ENCODE measurements around the gene CACNA1F. TPM values are rescaled to one million over a fixed set of nuclear protein-coding genes. Genes with fewer than 3 reads are reported as not detected.

CACNA1F gene
- not detected for total RNA-seq

GRCh38 chrX:49233176-49233575 is at the start of gene CACNA1F:
CACNA1F (minus strand) TSS chrX:49233340; CDS start chrX:49233309, 31 bp downstream.

GRCh38 chrX:49269767-49270248 is 36.7 kb upstream of the CACNA1F start, which contains the start of gene PPP1R3F:
PPP1R3F (plus strand) TSS chrX:49269793; CDS start chrX:49269870, 77 bp downstream.

GRCh38 chrX:49264460-49264859 is 31.3 kb upstream of the CACNA1F start, which contains the start of gene FOXP3:
FOXP3 (minus strand) TSS chrX:49264710; CDS start chrX:49258505, 6,205 bp downstream.

GRCh38 chrX:49199906-49200771 is 33.0 kb downstream of the CACNA1F start, which contains the start of gene SYP:
SYP (minus strand) TSS chrX:49200193; CDS start chrX:49200186, 7 bp downstream.

GRCh38 chrX:49186125-49187027 is 46.8 kb downstream of the CACNA1F start, which contains the start of gene PRICKLE3:
PRICKLE3 (minus strand) TSS chrX:49186373; CDS start chrX:49186297, 76 bp downstream.

GRCh38 chrX:49171752-49172279 is 61.3 kb downstream of the CACNA1F start, which contains the start of gene PLP2:
PLP2 (plus strand) TSS chrX:49171898; CDS start chrX:49172001, 103 bp downstream.

GRCh38 chrX:49162620-49163019 is 70.5 kb downstream of the CACNA1F start, which contains the start of gene MAGIX:
MAGIX (plus strand) TSS chrX:49162758; CDS start chrX:49162890, 132 bp downstream.

Other genes starting within 250 kb of the CACNA1F start
- gene GRIPAP1, start 231.1 kb downstream of the CACNA1F start, total RNA-seq: 49.8 TPM
- 12.2 TPM for gene TFE3, start 190.0 kb downstream of the CACNA1F start, total RNA-seq
- 5.3 TPM for gene CCDC120, start 174.3 kb downstream of the CACNA1F start, total RNA-seq
- 7.8 TPM for gene PRAF2, start 159.3 kb downstream of the CACNA1F start, total RNA-seq
- gene WDR45, start 153.5 kb downstream of the CACNA1F start, total RNA-seq: 37.6 TPM
- gene GPKOW, start 109.6 kb downstream of the CACNA1F start, total RNA-seq: 20.3 TPM
- gene MAGIX, start 70.6 kb downstream of the CACNA1F start, total RNA-seq: 2.8 TPM
- gene PLP2, start 61.4 kb downstream of the CACNA1F start, total RNA-seq: 1.6 TPM
- gene PRICKLE3, start 47.0 kb downstream of the CACNA1F start, total RNA-seq: 0.31 TPM
- gene SYP, start 33.1 kb downstream of the CACNA1F start, total RNA-seq: 121 TPM
- 5.3 TPM for gene CCDC22, start 2.1 kb upstream of the CACNA1F start, total RNA-seq
- gene FOXP3, start 31.4 kb upstream of the CACNA1F start, total RNA-seq: not detected
- gene PPP1R3F, start 36.5 kb upstream of the CACNA1F start, total RNA-seq: 19.1 TPM
- gene GAGE10, start 70.3 kb upstream of the CACNA1F start, total RNA-seq: not detected
- gene GAGE12J, start 88.7 kb upstream of the CACNA1F start, total RNA-seq: not detected
- not detected for gene GAGE13, start 98.2 kb upstream of the CACNA1F start, total RNA-seq